Astrocyte (in vitro differentiated cells and primary cell): Measurements from ENCODE around the gene CCNK.

Experiments
- EZH2 ChIP-seq: IDR thresholded peaks from 2 replicates; pipeline ENCODE4 v1.6.1; 2012; ENCODE audit warnings: mild to moderate bottlenecking, low read length, inconsistent platforms; ENCODE audit not compliant: insufficient read depth
- TF ChIP-seq, protein P1 (sequence below): IDR thresholded peaks from 2 replicates; pipeline ENCODE4 v1.5.1; 2011; ENCODE audit warnings: low read depth, mild to moderate bottlenecking, inconsistent platforms, low read length, moderate library complexity; ENCODE audit not compliant: insufficient read depth

DNA sequence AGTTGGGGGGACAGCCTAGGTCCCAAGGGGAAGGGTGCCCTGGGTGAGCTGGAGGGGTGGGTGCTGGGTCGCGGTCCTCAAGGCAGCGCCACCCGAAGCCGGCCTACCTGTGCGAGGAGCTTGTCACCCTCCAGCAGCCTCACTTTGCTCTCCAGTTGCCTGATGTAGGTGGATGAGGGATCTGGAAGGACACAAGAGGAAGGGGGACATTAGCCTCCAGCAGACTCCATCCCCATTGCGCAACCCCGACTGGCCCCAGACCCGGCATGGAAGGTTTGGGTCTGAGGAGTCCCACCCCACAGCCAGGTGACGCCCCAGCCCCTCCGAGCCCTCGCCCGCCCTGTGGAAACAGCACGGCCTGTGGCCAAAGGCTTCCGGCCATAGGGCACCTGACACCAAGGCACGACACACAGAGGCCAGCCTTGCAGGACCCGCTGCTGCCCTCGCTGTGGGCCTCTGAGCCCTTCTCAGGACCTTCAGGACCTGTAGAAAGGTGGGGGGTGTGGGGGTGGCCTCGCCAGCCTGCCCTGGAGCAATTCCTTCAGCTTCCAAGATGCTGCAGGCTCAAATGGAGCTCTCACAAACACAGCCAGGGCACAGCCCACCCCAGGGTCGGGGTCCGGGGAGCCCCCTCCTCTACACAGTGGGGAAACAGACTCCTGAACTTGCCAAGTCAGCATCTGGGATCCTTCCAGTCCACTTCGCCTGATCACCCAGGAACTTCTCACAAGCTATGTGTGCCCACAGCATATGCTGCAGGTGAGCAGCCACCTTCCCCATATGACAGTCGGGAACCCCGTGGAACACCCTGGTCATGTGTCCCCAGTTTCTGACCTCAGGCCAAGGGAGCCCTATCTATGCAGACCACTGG is 54.9 kb downstream of the CCNK start:
- no peak for TF ChIP-seq EZH2
- TF ChIP-seq, protein P1, sequence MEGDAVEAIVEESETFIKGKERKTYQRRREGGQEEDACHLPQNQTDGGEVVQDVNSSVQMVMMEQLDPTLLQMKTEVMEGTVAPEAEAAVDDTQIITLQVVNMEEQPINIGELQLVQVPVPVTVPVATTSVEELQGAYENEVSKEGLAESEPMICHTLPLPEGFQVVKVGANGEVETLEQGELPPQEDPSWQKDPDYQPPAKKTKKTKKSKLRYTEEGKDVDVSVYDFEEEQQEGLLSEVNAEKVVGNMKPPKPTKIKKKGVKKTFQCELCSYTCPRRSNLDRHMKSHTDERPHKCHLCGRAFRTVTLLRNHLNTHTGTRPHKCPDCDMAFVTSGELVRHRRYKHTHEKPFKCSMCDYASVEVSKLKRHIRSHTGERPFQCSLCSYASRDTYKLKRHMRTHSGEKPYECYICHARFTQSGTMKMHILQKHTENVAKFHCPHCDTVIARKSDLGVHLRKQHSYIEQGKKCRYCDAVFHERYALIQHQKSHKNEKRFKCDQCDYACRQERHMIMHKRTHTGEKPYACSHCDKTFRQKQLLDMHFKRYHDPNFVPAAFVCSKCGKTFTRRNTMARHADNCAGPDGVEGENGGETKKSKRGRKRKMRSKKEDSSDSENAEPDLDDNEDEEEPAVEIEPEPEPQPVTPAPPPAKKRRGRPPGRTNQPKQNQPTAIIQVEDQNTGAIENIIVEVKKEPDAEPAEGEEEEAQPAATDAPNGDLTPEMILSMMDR, result no peak
